ENCODE results near the gene HSD17B2.

DNA sequence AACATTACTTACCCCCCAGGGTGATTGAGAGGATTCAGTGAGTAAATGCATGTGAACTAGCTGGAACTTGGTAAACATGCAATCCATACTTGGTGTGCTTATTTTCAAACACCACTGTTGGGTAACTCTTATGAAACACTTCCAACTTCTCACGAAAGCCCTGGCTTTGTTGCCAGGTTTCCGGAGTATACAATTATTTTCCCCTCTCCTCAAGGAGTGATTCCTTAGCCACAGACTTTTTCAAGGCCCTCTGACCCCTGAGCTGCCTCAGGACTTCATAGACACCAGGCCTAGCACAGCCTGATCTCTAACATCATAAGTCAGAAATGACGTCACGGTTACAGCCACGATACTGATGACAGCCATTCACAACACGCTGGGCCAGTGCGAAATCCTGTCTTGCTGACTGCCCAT lies 27.6 kb downstream of the HSD17B2 start:
- TF ChIP-seq, protein P1, sequence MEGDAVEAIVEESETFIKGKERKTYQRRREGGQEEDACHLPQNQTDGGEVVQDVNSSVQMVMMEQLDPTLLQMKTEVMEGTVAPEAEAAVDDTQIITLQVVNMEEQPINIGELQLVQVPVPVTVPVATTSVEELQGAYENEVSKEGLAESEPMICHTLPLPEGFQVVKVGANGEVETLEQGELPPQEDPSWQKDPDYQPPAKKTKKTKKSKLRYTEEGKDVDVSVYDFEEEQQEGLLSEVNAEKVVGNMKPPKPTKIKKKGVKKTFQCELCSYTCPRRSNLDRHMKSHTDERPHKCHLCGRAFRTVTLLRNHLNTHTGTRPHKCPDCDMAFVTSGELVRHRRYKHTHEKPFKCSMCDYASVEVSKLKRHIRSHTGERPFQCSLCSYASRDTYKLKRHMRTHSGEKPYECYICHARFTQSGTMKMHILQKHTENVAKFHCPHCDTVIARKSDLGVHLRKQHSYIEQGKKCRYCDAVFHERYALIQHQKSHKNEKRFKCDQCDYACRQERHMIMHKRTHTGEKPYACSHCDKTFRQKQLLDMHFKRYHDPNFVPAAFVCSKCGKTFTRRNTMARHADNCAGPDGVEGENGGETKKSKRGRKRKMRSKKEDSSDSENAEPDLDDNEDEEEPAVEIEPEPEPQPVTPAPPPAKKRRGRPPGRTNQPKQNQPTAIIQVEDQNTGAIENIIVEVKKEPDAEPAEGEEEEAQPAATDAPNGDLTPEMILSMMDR (IDR thresholded peaks at IDR 0.05): no peak
- TF ChIP-seq POLR2AphosphoS5 (IDR thresholded peaks at IDR 0.05) (no peak), POLR2A (IDR thresholded peaks at IDR 0.05) (no peak)
